GM19238 (cell line): ENCODE results near the gene KCNQ1.

ENCODE experiments used
- DNase-seq: peaks from one replicate; pipeline ENCODE4 v3.0.0; 2011; ENCODE audit warnings: low spot score; ENCODE audit not compliant: insufficient read length

Gene KCNQ1

DNA sequence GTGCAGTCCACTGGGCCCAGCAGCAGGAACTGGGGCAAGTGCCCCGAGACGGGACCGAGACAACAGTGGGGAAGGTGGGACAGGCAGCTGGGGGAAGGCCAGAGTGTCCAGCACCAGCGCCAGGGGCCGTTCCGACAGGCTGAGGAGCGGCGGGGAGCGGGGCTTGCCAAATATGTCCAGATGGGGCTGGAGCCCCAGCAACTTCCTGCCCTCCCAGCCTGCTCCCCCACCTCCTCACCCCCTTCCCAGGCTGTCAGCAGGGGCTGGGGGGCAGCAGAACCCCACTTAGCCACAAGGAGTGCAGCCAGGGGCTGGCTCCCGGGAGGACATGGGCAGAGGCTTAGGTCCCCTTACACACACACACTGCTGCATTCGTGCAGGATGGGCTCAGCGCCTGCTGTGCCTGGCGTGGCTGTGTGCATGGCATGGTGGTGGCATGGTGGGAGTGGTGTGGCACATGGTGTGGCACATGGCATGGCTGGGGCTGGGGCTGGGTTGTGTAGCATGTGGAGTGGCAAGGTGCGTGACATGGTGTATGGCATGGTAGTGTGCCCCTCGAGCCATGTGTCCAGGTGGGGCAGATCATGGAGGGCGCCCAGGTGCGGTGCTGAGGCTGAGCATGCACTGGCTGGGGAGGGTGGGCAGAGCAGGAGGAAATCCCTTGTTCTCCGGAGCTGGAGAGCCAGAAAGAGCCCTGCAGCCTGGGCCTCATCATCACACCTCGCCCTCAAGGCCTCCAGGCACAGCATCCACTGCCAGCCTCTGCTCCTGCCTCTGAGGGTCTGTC lies 389.1 kb downstream of the KCNQ1 start:
- no peak for DNase-seq

GRCh38 chr11:2834503-2835273 lies 389.9 kb downstream of the KCNQ1 start:
- no peak for DNase-seq

- no peak for DNase-seq
Measured at GRCh38 chr11:2835296-2835695, 390.5 kb downstream of the KCNQ1 start.

- no peak for DNase-seq
Measured at GRCh38 chr11:2835751-2836150, 390.9 kb downstream of the KCNQ1 start.

DNA sequence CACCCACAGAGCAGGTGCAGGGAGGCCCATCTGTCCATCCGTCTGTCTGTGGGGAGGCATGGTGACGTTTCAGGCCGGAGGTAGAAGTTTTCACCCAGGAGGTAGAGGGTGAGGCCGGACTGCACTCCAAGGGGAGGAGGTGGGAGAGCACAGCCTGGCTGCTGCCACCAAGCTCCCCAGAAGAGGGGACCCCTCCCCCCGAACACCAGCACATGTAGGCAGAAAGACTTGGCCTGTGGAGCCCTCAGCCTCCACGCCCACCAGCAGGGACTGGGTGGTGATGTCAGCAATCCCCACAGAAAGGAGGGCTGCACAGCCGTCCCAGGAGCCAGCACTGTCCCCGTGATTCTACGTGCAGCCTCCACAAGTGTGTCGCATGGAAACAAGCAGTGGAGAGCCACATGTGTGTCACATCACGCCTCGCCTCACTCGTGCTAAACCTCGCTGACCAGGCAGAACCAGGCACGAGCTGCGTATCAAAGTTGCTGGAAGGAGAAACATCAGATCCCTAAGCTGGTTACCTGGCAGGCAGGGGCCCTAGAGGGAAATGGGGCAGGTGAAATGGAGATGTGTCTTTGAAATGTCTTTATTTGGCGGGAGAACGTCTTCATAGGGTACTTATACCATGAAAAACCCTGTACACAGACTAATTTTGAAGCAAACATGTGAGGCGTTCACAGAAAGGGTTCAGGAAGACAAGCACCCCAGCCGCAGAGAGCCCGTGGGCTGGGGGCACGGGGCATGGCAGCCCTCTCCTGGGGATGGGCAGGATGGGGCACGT lies 391.7 kb downstream of the KCNQ1 start:
- no peak for DNase-seq

GRCh38 chr11:2837096-2837601 lies 392.3 kb downstream of the KCNQ1 start:
- DNase-seq, result no peak

DNA sequence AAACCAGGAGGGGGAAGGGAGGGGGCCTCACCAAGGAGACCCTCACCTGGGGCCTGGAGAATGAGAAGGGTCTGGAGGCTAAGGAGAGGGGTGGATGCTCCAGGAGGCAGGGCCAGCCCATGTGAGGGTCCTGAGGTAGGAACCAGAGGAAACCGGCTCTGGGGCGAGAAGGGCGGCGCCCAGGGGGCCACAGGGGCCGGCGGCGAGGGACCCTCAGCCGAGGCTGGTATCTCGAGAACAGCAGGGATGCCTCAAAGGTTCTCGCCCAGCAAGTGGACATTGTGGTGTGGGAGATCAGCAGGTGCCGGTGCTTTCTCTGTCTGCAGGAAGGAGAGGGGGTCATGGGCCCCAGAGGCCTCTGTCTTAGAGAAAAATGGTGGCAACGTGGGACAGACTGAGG lies 392.8 kb downstream of the KCNQ1 start:
- DNase-seq, result no peak

DNA sequence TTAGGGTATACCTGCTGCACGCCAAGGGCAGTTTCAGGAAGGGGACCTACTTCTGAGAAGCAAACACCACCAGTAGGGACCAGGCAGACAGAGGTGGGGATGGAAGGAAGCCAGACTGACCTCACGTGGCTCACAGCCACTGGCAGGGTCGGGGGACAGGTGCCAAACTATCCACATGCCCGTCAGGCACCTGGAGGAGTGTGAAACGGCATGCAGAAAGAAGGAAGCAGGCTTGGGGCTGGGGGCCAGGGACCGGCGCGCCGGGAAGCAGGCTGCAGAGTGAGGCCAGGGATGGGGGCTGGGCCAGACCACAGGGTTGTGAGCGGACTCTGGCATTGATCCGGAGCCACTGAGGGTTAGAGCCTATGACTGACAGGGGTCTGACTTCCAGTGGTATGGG lies 393.3 kb downstream of the KCNQ1 start:
- DNase-seq, result no peak

- DNase-seq, result no peak
Measured at GRCh38 chr11:2838676-2839294, 394.0 kb downstream of the KCNQ1 start.

DNA sequence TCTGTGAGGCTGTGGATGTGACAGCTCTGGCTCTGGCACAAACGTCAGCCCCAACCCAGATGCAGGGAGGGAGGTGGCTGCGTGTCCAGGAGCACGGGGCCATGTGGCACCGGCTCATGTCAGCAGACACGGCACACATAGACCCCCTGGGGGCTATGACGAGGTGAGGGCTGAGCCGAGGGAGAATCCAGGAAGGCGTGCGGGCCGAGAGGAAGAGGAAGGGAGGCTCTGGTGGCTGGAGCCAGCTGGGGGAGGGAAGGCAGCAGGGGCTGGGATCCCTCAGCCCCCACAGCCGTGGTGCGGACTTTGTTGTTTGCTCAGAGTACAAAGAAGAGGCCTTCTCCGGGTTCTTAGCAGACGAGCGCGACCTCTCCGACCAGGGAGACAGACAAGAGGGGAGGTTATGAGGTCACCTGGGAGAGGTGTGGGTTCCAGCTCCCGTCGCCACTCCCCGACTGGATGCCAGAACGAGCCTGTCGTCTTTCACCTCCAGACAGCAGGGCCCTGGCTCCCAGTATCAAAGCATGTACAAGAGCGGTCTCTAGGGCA lies 394.7 kb downstream of the KCNQ1 start:
- no peak for DNase-seq

DNA sequence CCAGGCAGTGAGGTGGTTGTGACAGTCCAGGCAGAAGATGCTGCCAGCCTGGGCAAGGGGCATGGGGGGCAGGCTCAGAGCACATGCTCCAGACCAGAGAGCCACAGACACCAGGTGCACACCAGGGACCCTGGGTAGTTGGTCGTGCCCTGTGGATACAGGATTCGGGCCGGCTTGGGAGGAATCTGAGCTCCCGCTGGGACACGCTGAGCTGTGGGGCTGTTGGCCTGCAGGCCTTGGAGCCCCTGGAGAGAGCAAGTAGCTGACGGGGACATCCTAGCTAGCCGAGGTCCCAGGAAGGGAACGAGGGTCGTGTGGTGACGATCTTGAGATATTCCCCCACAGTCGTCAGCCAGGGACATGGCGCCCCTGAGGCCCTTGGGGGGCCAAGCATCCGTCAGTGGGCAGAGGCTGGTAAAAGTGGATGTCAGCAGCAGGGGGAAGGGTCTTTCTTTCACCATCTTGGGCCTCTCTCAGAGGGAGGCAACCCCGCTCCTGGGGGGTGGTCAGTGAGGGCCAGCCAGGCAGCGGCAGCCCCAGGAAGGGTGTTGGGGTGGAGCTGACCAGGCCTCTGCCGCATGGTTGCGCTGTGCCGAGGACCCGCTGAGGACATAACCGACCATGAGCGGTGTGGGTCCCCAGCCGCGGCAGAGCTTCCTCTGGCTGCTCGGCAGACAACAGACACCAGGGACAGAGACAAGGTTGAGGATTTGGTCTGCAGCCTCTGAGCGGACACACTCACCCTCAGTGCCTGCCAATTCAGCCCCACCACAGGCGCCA lies 396.8 kb downstream of the KCNQ1 start:
- DNase-seq, result no peak

DNA sequence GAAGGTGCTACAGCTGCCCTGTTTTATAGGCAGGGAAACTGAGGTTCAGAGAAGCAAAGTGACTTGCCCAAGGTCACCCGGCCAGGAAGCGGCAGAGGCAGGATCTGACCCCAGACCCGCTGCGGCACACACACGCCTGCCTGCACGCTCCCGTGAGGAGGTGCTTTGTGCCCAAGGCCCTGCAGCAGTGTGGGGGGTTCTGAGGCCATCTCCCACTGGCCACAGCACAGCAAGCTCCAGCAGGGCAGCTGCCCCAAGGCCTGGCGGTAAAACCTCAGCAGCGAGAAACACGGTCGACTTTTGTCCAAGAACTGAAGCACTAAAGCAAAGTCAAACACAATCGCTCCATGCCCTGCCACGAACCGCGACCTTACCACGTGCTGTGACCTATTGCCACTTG lies 398.1 kb downstream of the KCNQ1 start:
- DNase-seq, result no peak

- DNase-seq, result no peak
Measured at GRCh38 chr11:2843551-2843950, 398.7 kb downstream of the KCNQ1 start.

DNA sequence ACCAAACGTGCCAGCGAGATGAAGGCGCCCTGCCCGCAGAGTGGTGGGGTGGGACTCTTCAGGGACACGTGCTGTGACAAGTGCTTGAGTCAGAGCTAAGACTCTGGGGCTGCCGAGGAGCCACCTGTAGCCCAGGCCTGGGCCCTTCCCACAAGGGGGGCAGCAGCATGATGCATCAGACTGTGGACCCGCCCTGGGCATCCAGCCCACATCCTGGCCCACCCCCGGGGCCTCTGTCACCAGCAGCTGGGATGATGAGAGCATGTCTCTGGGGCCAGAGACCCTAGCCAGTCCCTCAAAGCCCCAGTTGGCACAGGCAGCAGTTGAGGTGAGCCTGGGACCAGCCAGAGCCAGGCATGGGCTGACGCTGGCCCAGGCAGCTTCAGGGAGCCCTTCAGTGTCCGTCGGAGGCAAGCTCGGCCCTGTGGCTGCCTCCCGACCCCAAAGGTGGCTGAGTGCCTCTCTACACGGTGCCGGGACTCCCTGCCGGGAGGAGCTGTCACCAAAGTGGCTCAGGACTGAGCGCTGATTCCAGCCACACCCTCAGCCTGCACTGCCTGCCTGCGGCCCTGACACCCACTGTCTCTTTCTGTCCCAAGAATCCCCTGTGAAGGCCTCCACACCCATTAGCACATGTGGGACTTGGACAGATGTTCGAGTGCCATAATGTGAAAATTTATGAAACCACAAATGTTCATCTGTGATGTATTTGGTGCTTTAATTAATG lies 399.5 kb downstream of the KCNQ1 start:
- DNase-seq, result no peak

DNA sequence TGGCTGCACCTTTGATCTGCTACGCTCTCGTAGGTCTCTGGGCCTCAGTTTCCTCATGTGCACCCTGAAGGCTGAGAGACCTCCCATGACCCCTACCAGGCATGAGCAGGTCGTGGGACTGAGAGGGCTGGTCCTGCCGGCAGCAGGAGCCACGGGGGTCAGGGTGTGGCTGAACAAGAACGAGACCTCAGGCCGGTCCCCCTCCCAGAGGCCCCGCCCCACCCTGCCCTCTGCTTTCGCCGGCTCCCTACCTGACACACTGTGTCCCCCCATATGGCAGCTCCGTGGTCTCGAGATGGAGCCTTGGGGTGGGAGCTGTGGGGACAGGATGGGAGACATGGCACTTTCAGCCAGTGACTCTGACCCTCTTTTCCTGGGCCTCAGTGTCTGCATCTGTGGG lies 400.2 kb downstream of the KCNQ1 start:
- no peak for DNase-seq

DNA sequence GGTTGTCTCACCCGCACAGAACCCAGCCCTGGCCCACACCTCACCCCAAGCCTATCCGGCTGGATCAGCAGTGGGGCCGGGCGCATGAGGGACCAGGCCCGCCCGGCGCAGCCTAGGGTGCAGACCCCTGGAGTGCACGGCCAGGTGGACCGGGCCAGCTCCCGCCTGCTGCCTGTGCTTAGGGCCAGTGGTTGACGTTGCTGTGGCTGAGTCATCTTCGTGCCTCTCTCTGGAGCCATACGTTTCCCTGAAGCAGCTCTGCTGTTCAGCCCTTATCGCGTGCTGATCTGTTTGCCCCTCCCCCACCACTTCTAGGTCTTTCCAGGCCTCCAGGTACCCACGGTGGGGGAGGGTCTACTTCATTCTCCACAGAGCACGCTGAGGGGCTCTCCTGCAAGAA lies 401.2 kb downstream of the KCNQ1 start:
- DNase-seq, result no peak

GRCh38 chr11:2846470-2846869 lies 401.7 kb downstream of the KCNQ1 start:
- DNase-seq, result no peak

DNA sequence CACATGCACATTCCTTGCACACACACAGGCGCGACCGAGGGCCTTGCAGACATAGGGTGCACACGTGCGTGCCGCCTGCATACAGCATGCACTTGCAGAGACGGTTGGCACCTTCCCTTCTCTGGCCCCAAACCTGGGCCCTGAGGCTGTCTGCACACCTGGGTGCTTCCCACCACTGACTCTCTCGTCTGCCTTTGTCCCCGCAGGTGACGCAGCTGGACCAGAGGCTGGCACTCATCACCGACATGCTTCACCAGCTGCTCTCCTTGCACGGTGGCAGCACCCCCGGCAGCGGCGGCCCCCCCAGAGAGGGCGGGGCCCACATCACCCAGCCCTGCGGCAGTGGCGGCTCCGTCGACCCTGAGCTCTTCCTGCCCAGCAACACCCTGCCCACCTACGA lies 402.8 kb downstream of the KCNQ1 start:
- DNase-seq, result no peak

DNA sequence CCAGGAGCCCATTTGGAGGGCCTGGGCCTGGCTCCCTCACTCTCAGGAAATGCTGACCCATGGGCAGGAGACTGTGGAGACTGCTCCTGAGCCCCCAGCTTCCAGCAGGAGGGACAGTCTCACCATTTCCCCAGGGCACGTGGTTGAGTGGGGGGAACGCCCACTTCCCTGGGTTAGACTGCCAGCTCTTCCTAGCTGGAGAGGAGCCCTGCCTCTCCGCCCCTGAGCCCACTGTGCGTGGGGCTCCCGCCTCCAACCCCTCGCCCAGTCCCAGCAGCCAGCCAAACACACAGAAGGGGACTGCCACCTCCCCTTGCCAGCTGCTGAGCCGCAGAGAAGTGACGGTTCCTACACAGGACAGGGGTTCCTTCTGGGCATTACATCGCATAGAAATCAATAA lies 403.7 kb downstream of the KCNQ1 start:
- DNase-seq, result no peak
